GM19035 (cell line): Measurements from ENCODE around the gene KDM4D.
"Not testable (repeated sequence)": the region's sequence is repeated elsewhere in the genome, so short reads cannot be mapped to it uniquely, and the experiment has no call there.

ENCODE experiments used
- ATAC-seq: cut with Tn5 transposase; IDR thresholded peaks from one replicate; pipeline ENCODE4 v1.9.1; 2021; ENCODE audit not compliant: unreplicated experiment

Gene KDM4D

GRCh38 chr11:94973099-94973968, at the start of gene KDM4D, which contains the start of gene CWC15:
Gene KDM4D (plus strand): TSS chr11:94973709. CDS start chr11:94997373, 23,664 bp downstream.
Gene CWC15 (minus strand): TSS chr11:94973556. CDS start chr11:94972185, 1,371 bp downstream.
- ATAC-seq, result peak; percentile 100

GRCh38 chr11:94924171-94924572, 49.3 kb upstream of the KDM4D start:
- ATAC-seq, result no peak

- ATAC-seq, result no peak
Measured at GRCh38 chr11:94924612-94925011, 48.9 kb upstream of the KDM4D start.

GRCh38 chr11:94925422-94926270, 47.9 kb upstream of the KDM4D start:
- ATAC-seq, result no peak

- ATAC-seq, result no peak
Measured at GRCh38 chr11:94926271-94926625, 47.3 kb upstream of the KDM4D start.

- no peak for ATAC-seq
Measured at GRCh38 chr11:94926698-94927237, 46.7 kb upstream of the KDM4D start.

GRCh38 chr11:94928117-94928990, 45.2 kb upstream of the KDM4D start:
- ATAC-seq, result no peak

GRCh38 chr11:94932072-94932471, 41.4 kb upstream of the KDM4D start:
- ATAC-seq, result not testable (repeated sequence)

- no peak for ATAC-seq
Measured at GRCh38 chr11:94932503-94932902, 41.0 kb upstream of the KDM4D start.

GRCh38 chr11:94933223-94934130, 40.0 kb upstream of the KDM4D start:
- no peak for ATAC-seq

- no peak for ATAC-seq
Measured at GRCh38 chr11:94934362-94934761, 39.1 kb upstream of the KDM4D start.

- no peak for ATAC-seq
Measured at GRCh38 chr11:94934846-94935245, 38.7 kb upstream of the KDM4D start.

GRCh38 chr11:94938095-94939055, 35.1 kb upstream of the KDM4D start:
- ATAC-seq, result no peak

- no peak for ATAC-seq
Measured at GRCh38 chr11:94939346-94939745, 34.2 kb upstream of the KDM4D start.

- no peak for ATAC-seq
Measured at GRCh38 chr11:94941131-94941530, 32.4 kb upstream of the KDM4D start.

GRCh38 chr11:94946812-94947211, 26.7 kb upstream of the KDM4D start:
- ATAC-seq, result no peak

- no peak for ATAC-seq
Measured at GRCh38 chr11:94948070-94948617, 25.4 kb upstream of the KDM4D start.

- ATAC-seq, result no peak
Measured at GRCh38 chr11:94954753-94955152, 18.8 kb upstream of the KDM4D start.
